SU-DHL-6 (cell line): ENCODE results near the gene HORMAD2.

Experiments
- H2AFZ ChIP-seq: fragments of 200-600 bp; sonication (generic); 2 replicates; pipeline ENCODE4 v1.6.1; 2014; ENCODE audit warnings: low read depth, mild to moderate bottlenecking, moderate library complexity, mixed read lengths, antibody characterized with exemption, low read length; ENCODE audit not compliant: severe bottlenecking
- H3F3A ChIP-seq: fragments of 200-600 bp; shearing (Covaris generic); 2 replicates; pipeline ENCODE4 v1.6.0; 2016; ENCODE audit warnings: antibody characterized with exemption, mild to moderate bottlenecking; ENCODE audit not compliant: insufficient read depth
- H3K27ac ChIP-seq: fragments of 200-600 bp; sonication (generic); 2 replicates; pipeline ENCODE4 v1.5.1; 2016; ENCODE audit warnings: low read depth, mild to moderate bottlenecking, low read length, moderate library complexity, mixed read lengths
- H3K27me3 ChIP-seq: fragments of 200-600 bp; sonication (generic), shearing (Covaris generic); 2 replicates; pipeline ENCODE4 v1.6.0; 2014; ENCODE audit warnings: mild to moderate bottlenecking, low read length
- H3K36me3 ChIP-seq: fragments of 200-600 bp; sonication (generic); 2 replicates; pipeline ENCODE4 v1.6.1; 2014; ENCODE audit warnings: mild to moderate bottlenecking, low read length, mixed read lengths
- H3K4me2 ChIP-seq: fragments of 300-600, 200-600 bp; shearing (Covaris generic), sonication (generic); 2 replicates; pipeline ENCODE4 v1.6.0; 2014; ENCODE audit warnings: low read length, low read depth, mild to moderate bottlenecking; ENCODE audit not compliant: poor library complexity, severe bottlenecking
- H3K4me3 ChIP-seq: fragments of 200-600 bp; sonication (generic); 2 replicates; pipeline ENCODE4 v1.5.1; 2014; ENCODE audit warnings: antibody characterized with exemption, low read length, mild to moderate bottlenecking, mixed read lengths; ENCODE audit not compliant: insufficient read depth, poor library complexity, severe bottlenecking
- H3K79me2 ChIP-seq: fragments of 200-600 bp; sonication (generic); 2 replicates; pipeline ENCODE4 v1.6.1; 2014; ENCODE audit warnings: mild to moderate bottlenecking, low read length, moderate library complexity; ENCODE audit not compliant: insufficient read depth
- H3K9ac ChIP-seq: fragments of 200-600 bp; sonication (generic); 2 replicates; pipeline ENCODE4 v1.7.0; 2014; ENCODE audit warnings: mild to moderate bottlenecking, low read length
- H3K9me2 ChIP-seq: fragments of 200-600 bp; sonication (generic); replicated peaks from 2 replicates; pipeline ENCODE4 v1.6.1; 2014; ENCODE audit warnings: low read length; ENCODE audit not compliant: insufficient read depth
- H3K9me3 ChIP-seq: fragments of 200-600 bp; sonication (generic); 2 replicates; pipeline ENCODE4 v1.6.1; 2014; ENCODE audit warnings: low read length, mixed read lengths; ENCODE audit not compliant: insufficient read depth
- H4K20me1 ChIP-seq: fragments of 200-600 bp; sonication (generic); 2 replicates; pipeline ENCODE4 v1.6.1; 2014; ENCODE audit warnings: low read depth, mild to moderate bottlenecking, antibody characterized with exemption, low read length, moderate library complexity, mixed read lengths
- EZH2phosphoT487 ChIP-seq: fragments of 200-600 bp; sonication (generic), shearing (Covaris generic); conservative IDR thresholded peaks from 2 replicates; pipeline ENCODE4 v1.6.1; 2018; ENCODE audit warnings: mild to moderate bottlenecking, antibody characterized with exemption, low read length, moderate library complexity, mixed read lengths
- TF ChIP-seq, protein P1 (sequence below): fragments of 200-600 bp; sonication (generic); IDR thresholded peaks from one replicate; pipeline ENCODE4 v1.5.1; 2017; ENCODE audit warnings: antibody characterized with exemption, mild to moderate bottlenecking, low read length, moderate library complexity; ENCODE audit not compliant: insufficient read depth, poor library complexity, severe bottlenecking

HORMAD2 gene

DNA sequence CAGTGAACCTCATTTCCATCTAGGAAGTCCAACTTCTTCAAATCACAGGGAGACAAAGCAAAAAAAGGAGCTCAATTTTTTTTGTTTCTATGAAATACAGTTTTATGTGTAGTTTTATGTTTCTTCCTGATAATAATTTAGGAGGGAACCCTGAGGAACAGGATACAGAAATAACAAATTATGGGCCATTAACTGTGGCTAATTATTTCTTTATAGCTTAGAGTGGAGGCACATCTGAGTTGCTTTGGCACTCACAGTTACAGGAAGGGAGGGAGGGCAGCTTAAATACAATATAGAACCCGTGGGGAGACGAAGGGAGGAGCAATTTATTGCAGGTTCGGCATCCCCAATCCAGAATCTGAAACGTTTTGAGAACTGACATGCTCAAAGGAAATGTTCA is 37.1 kb upstream of the HORMAD2 start:
- Histone ChIP-seq H2AFZ (no peak overlapping the region), H3K79me2 (no peaks in the 10 kb centered on the region), H3K9me2 (no peaks in the 10 kb centered on the region), H3K27ac (no peak overlapping the region), H3K9ac (no peak overlapping the region), H3F3A (no peaks in the 10 kb centered on the region), H3K4me3 (no peak overlapping the region), H3K27me3 (no peaks in the 10 kb centered on the region), H4K20me1 (no peaks in the 10 kb centered on the region), H3K36me3 (no peaks in the 10 kb centered on the region), H3K4me2 (no peak overlapping the region), H3K9me3 (no peaks in the 10 kb centered on the region)
- TF ChIP-seq EZH2phosphoT487 = no peak
- TF ChIP-seq, protein P1, sequence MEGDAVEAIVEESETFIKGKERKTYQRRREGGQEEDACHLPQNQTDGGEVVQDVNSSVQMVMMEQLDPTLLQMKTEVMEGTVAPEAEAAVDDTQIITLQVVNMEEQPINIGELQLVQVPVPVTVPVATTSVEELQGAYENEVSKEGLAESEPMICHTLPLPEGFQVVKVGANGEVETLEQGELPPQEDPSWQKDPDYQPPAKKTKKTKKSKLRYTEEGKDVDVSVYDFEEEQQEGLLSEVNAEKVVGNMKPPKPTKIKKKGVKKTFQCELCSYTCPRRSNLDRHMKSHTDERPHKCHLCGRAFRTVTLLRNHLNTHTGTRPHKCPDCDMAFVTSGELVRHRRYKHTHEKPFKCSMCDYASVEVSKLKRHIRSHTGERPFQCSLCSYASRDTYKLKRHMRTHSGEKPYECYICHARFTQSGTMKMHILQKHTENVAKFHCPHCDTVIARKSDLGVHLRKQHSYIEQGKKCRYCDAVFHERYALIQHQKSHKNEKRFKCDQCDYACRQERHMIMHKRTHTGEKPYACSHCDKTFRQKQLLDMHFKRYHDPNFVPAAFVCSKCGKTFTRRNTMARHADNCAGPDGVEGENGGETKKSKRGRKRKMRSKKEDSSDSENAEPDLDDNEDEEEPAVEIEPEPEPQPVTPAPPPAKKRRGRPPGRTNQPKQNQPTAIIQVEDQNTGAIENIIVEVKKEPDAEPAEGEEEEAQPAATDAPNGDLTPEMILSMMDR = no peak

- H3F3A ChIP-seq = no peaks in the 10 kb centered on the region
- no peak overlapping the region for H3K4me3 ChIP-seq
- H3K27ac ChIP-seq = no peak overlapping the region
- no peak overlapping the region for H3K4me2 ChIP-seq
- H3K9me3 ChIP-seq = no peaks in the 10 kb centered on the region
- TF ChIP-seq EZH2phosphoT487 = no peak
- TF ChIP-seq, protein P1 = no peak
- no peaks in the 10 kb centered on the region for H3K79me2 ChIP-seq
- H3K9me2 ChIP-seq = no peaks in the 10 kb centered on the region
- no peak overlapping the region for H3K9ac ChIP-seq
- H2AFZ ChIP-seq = no peak overlapping the region
- no peaks in the 10 kb centered on the region for H3K27me3 ChIP-seq
- H3K36me3 ChIP-seq = no peaks in the 10 kb centered on the region
- no peaks in the 10 kb centered on the region for H4K20me1 ChIP-seq
These were observed 35.9 kb upstream of the HORMAD2 start for GRCh38 chr22:30044369-30044768.

- Histone ChIP-seq H3K4me2 (no peak overlapping the region), H3K27ac (no peak overlapping the region), H3K79me2 (no peaks in the 10 kb centered on the region)
These were observed 35.3 kb upstream of the HORMAD2 start for GRCh38 chr22:30044881-30045493.

More at GRCh38 chr22:30044881-30045493, 35.3 kb upstream of the HORMAD2 start:
- no peak overlapping the region for H3K9ac ChIP-seq
- no peaks in the 10 kb centered on the region for H3K27me3 ChIP-seq
- H2AFZ ChIP-seq = no peak overlapping the region
- no peaks in the 10 kb centered on the region for H3K9me2 ChIP-seq
- H3F3A ChIP-seq = no peaks in the 10 kb centered on the region
- no peaks in the 10 kb centered on the region for H4K20me1 ChIP-seq
- no peak overlapping the region for H3K4me3 ChIP-seq
- H3K36me3 ChIP-seq = no peaks in the 10 kb centered on the region
- H3K9me3 ChIP-seq = no peaks in the 10 kb centered on the region
- TF ChIP-seq EZH2phosphoT487 = no peak
- TF ChIP-seq, protein P1 = no peak
